HEK293 (cell line): ENCODE measurements around the gene ARHGAP26.

Source experiments
- CTCF ChIA-PET: fragments of 350-600 bp; formaldehyde crosslinking; extraction: SDS; loops from one replicate; lab custom pipeline; 2021; ENCODE audit warnings: antibody characterized with exemption; lab: Yijun Ruan, JAX
- POLR2A ChIA-PET: fragments of 300-600 bp; formaldehyde crosslinking; extraction: SDS; loops from one replicate; lab custom pipeline; 2020; ENCODE audit warnings: antibody characterized with exemption, inconsistent platforms; lab: Yijun Ruan, JAX
- H3K27ac ChIP-seq: fragments of 200-500 bp; sonication (Bioruptor generic); 2 replicates; pipeline ENCODE4 v1.5.1; 2014; ENCODE audit warnings: low read depth, low read length, control low read depth, inconsistent platforms; ENCODE audit errors: extremely low read depth
- H3K36me3 ChIP-seq, 2 experiments: fragments of 200-500 bp in 1 of 2; sonication (Bioruptor generic) in 1 of 2; 1 replicate in 1 of 2; 2 replicates in 1 of 2; pipeline ENCODE4 v1.5.1; 2014 to 2017; ENCODE audit warnings: inconsistent platforms in 2 of 2, low read length in 2 of 2; ENCODE audit not compliant: control insufficient read depth in 2 of 2, insufficient read depth in 1 of 2
- H3K4me1 ChIP-seq: fragments of 200-500 bp; sonication (Bioruptor generic); 2 replicates; pipeline ENCODE4 v1.5.1; 2014; ENCODE audit warnings: mild to moderate bottlenecking, low read length, inconsistent platforms; ENCODE audit not compliant: control insufficient read depth, insufficient read depth
- H3K4me3 ChIP-seq: 2 replicates; pipeline ENCODE4 v1.5.1; 2011; ENCODE audit warnings: low read depth, mild to moderate bottlenecking, control low read depth, low read length, moderate library complexity
- H3K9me3 ChIP-seq: fragments of 200-500 bp; sonication (Bioruptor generic); 2 replicates; pipeline ENCODE4 v1.5.1; 2014; ENCODE audit warnings: low read depth, low read length, inconsistent platforms; ENCODE audit not compliant: control insufficient read depth, insufficient read depth
- BCL11B ChIP-seq: fragments of 450-650 bp; formaldehyde crosslinking; IDR thresholded peaks from 2 replicates; pipeline ENCODE4 v1.5.1; 2016; ENCODE audit warnings: low read depth, missing biosample characterization, missing genetic modification characterization
- HOXC10 ChIP-seq: sonication (generic); formaldehyde crosslinking; IDR thresholded peaks from 2 replicates; pipeline ENCODE4 v1.8.1; 2023; ENCODE audit warnings: mild to moderate bottlenecking, missing genetic modification reagents
- PRDM1 ChIP-seq: fragments of 450-650 bp; formaldehyde crosslinking; IDR thresholded peaks from 2 replicates; pipeline ENCODE4; 2016; ENCODE audit warnings: missing biosample characterization, missing genetic modification characterization
- RBAK ChIP-seq: fragments of 450-650 bp; formaldehyde crosslinking; IDR thresholded peaks from 2 replicates; pipeline ENCODE4 v1.5.1; 2016; ENCODE audit warnings: missing biosample characterization, missing genetic modification characterization
- REPIN1 ChIP-seq: fragments of 450-650 bp; formaldehyde crosslinking; IDR thresholded peaks from 2 replicates; pipeline ENCODE4 v1.5.1; 2017; ENCODE audit warnings: missing biosample characterization, missing genetic modification characterization, low read depth
- SP3 ChIP-seq: fragments of 450-650 bp; formaldehyde crosslinking; IDR thresholded peaks from 2 replicates; pipeline ENCODE4 v1.5.1; 2016; ENCODE audit warnings: missing biosample characterization, missing genetic modification characterization
- YY2 ChIP-seq: fragments of 450-650 bp; formaldehyde crosslinking; IDR thresholded peaks from 2 replicates; pipeline ENCODE4 v1.5.1; 2016; ENCODE audit warnings: missing biosample characterization, missing genetic modification characterization
- ZBTB49 ChIP-seq: fragments of 450-650 bp; formaldehyde crosslinking; IDR thresholded peaks from 2 replicates; pipeline ENCODE4 v1.5.1; 2016; ENCODE audit warnings: missing biosample characterization, missing genetic modification characterization, low read depth
- ZBTB7A ChIP-seq: fragments of 450-650 bp; formaldehyde crosslinking; IDR thresholded peaks from 2 replicates; pipeline ENCODE4 v1.5.1; 2016; ENCODE audit warnings: low read depth, missing biosample characterization, missing genetic modification characterization
- ZNF530 ChIP-seq: fragments of 450-650 bp; formaldehyde crosslinking; IDR thresholded peaks from 2 replicates; pipeline ENCODE4 v1.5.1; 2016; ENCODE audit warnings: low read depth, missing biosample characterization, missing genetic modification characterization
- ZNF560 ChIP-seq: fragments of 450-650 bp; formaldehyde crosslinking; IDR thresholded peaks from 2 replicates; pipeline ENCODE4 v1.5.1; 2017; ENCODE audit warnings: missing biosample characterization, missing genetic modification characterization, borderline replicate concordance
- ZSCAN23 ChIP-seq: fragments of 450-650 bp; formaldehyde crosslinking; IDR thresholded peaks from 2 replicates; pipeline ENCODE4 v1.5.1; 2016; ENCODE audit warnings: missing biosample characterization, missing genetic modification characterization
- TF ChIP-seq, protein P1 (sequence below): fragments of 450-650 bp; formaldehyde crosslinking; IDR thresholded peaks from 2 replicates; pipeline ENCODE4 v1.5.1; 2016; ENCODE audit warnings: missing biosample characterization, missing genetic modification characterization, borderline replicate concordance
- TF ChIP-seq, protein P2 (sequence below): fragments of 450-650 bp; formaldehyde crosslinking; IDR thresholded peaks from 2 replicates; pipeline ENCODE4 v1.5.1; 2016; ENCODE audit warnings: missing biosample characterization, missing genetic modification characterization

ARHGAP26 gene

DNA sequence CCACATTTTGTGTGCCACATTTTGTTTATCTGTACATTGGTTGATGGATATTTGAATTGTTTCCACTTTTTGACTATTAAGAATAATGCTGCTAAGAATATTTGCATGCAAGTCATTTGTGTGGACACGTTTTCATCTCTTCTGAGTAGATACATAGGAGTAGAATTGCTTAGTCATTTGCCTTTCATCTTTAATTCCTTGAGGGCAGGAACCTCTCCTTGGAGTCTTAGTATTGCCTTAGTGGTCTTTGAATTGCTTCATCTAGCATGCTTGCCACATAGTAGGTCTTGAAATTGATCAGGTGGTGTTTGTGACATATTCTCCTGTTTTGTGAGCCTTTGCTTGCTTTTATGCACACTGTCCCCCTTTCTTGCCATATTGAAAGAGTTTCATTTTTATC is 504.8 kb downstream of the ARHGAP26 start:
- TF ChIP-seq REPIN1 (tag by site-specific recombination) = no peak
- CTCF ChIA-PET = no interaction called here
- Histone ChIP-seq H3K9me3 (no peaks in the 10 kb centered on the region), H3K36me3 (peaks cover 0 to 4% of the 10 kb centered on the region in 2 experiments; a peak in 1 of 3 replicates), H3K27ac (no peak overlapping the region), H3K4me1 (no peaks in the 10 kb centered on the region), H3K4me3 (no peak overlapping the region)
- POLR2A ChIA-PET = no interaction called here

- TF ChIP-seq ZBTB7A (no peak), YY2 (tag by site-specific recombination) (no peak), PRDM1 (no peak), ZSCAN23 (tag by site-specific recombination) (no peak), ZNF530 (tag by site-specific recombination) (no peak), ZNF560 (tag by site-specific recombination) (no peak), ZBTB49 (tag by site-specific recombination) (no peak)
- TF ChIP-seq, protein P1, sequence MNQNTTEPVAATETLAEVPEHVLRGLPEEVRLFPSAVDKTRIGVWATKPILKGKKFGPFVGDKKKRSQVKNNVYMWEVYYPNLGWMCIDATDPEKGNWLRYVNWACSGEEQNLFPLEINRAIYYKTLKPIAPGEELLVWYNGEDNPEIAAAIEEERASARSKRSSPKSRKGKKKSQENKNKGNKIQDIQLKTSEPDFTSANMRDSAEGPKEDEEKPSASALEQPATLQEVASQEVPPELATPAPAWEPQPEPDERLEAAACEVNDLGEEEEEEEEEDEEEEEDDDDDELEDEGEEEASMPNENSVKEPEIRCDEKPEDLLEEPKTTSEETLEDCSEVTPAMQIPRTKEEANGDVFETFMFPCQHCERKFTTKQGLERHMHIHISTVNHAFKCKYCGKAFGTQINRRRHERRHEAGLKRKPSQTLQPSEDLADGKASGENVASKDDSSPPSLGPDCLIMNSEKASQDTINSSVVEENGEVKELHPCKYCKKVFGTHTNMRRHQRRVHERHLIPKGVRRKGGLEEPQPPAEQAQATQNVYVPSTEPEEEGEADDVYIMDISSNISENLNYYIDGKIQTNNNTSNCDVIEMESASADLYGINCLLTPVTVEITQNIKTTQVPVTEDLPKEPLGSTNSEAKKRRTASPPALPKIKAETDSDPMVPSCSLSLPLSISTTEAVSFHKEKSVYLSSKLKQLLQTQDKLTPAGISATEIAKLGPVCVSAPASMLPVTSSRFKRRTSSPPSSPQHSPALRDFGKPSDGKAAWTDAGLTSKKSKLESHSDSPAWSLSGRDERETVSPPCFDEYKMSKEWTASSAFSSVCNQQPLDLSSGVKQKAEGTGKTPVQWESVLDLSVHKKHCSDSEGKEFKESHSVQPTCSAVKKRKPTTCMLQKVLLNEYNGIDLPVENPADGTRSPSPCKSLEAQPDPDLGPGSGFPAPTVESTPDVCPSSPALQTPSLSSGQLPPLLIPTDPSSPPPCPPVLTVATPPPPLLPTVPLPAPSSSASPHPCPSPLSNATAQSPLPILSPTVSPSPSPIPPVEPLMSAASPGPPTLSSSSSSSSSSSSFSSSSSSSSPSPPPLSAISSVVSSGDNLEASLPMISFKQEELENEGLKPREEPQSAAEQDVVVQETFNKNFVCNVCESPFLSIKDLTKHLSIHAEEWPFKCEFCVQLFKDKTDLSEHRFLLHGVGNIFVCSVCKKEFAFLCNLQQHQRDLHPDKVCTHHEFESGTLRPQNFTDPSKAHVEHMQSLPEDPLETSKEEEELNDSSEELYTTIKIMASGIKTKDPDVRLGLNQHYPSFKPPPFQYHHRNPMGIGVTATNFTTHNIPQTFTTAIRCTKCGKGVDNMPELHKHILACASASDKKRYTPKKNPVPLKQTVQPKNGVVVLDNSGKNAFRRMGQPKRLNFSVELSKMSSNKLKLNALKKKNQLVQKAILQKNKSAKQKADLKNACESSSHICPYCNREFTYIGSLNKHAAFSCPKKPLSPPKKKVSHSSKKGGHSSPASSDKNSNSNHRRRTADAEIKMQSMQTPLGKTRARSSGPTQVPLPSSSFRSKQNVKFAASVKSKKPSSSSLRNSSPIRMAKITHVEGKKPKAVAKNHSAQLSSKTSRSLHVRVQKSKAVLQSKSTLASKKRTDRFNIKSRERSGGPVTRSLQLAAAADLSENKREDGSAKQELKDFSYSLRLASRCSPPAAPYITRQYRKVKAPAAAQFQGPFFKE (tag by site-specific recombination) = no peak
- TF ChIP-seq, protein P2, sequence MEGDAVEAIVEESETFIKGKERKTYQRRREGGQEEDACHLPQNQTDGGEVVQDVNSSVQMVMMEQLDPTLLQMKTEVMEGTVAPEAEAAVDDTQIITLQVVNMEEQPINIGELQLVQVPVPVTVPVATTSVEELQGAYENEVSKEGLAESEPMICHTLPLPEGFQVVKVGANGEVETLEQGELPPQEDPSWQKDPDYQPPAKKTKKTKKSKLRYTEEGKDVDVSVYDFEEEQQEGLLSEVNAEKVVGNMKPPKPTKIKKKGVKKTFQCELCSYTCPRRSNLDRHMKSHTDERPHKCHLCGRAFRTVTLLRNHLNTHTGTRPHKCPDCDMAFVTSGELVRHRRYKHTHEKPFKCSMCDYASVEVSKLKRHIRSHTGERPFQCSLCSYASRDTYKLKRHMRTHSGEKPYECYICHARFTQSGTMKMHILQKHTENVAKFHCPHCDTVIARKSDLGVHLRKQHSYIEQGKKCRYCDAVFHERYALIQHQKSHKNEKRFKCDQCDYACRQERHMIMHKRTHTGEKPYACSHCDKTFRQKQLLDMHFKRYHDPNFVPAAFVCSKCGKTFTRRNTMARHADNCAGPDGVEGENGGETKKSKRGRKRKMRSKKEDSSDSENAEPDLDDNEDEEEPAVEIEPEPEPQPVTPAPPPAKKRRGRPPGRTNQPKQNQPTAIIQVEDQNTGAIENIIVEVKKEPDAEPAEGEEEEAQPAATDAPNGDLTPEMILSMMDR = no peak
- Histone ChIP-seq H3K4me3 (no peak overlapping the region), H3K4me1 (no peaks in the 10 kb centered on the region), H3K36me3 (peaks cover 0 to 4% of the 10 kb centered on the region in 2 experiments; a peak in 1 of 3 replicates), H3K9me3 (no peaks in the 10 kb centered on the region), H3K27ac (no peak overlapping the region)
- ChIA-PET CTCF (no interaction called here), POLR2A (no interaction called here)
Observed at GRCh38 chr5:143275512-143276363, 505.6 kb downstream of the ARHGAP26 start.

GRCh38 chr5:143277536-143277935 is 507.4 kb downstream of the ARHGAP26 start:
- H3K27ac ChIP-seq = no peak overlapping the region

More at GRCh38 chr5:143277536-143277935, 507.4 kb downstream of the ARHGAP26 start:
- Histone ChIP-seq H3K36me3 (peaks cover 0 to 11% of the 10 kb centered on the region in 2 experiments; a peak in 2 of 3 replicates), H3K9me3 (no peaks in the 10 kb centered on the region), H3K4me3 (no peak overlapping the region), H3K4me1 (no peaks in the 10 kb centered on the region)
- ChIA-PET CTCF (no interaction called here), POLR2A (no interaction called here)
- TF ChIP-seq BCL11B (tag by site-specific recombination) (no peak), SP3 (tag by site-specific recombination) (no peak), HOXC10 (CRISPR knock-in tag) (no peak), RBAK (no peak)
